BJ (cell line): Measurements from ENCODE around the gene FBXL14. TPM values are rescaled to one million over a fixed set of nuclear protein-coding genes. Genes with fewer than 3 reads are reported as not detected.

Experiments used
- CTCF ChIA-PET: fragments of 350-600 bp; formaldehyde crosslinking; extraction: SDS; loops from one replicate; lab custom pipeline; 2021; ENCODE audit warnings: antibody characterized with exemption, inconsistent platforms; lab: Yijun Ruan, JAX
- POLR2A ChIA-PET: fragments of 300-600 bp; sonication (Branson Sonifier 250); formaldehyde crosslinking; extraction: SDS; loops from one replicate; lab custom pipeline; 2021; ENCODE audit warnings: antibody characterized with exemption; lab: Charles Lee
- DNase-seq: peaks from one replicate; pipeline ENCODE4 v3.0.0-alpha.2; 2011; ENCODE audit warnings: low read depth
- H3K27me3 ChIP-seq: 2 replicates; pipeline ENCODE4 v1.6.0; 2011; ENCODE audit warnings: low read length; ENCODE audit not compliant: control insufficient read depth, insufficient read depth
- H3K36me3 ChIP-seq: 2 replicates; pipeline ENCODE4 v1.5.1; 2011; ENCODE audit warnings: low read length; ENCODE audit not compliant: control insufficient read depth, insufficient read depth
- H3K4me3 ChIP-seq: 2 replicates; pipeline ENCODE4 v1.5.1; 2011; ENCODE audit warnings: low read depth, mild to moderate bottlenecking, control low read depth, low read length
- CTCF ChIP-seq: IDR thresholded peaks from 2 replicates; pipeline ENCODE4 v1.5.1; 2011; ENCODE audit warnings: low read depth, mild to moderate bottlenecking, control low read depth, inconsistent platforms, low read length, moderate library complexity; ENCODE audit not compliant: insufficient read depth
- polyA plus RNA-seq: library from polyadenylated mRNA; depleted of rRNA; stranded (reverse); fragments of >200 nt; gene quantifications from 2 replicates; pipeline ENCODE4 v1.2.3, GENCODE V29; 2011

Gene FBXL14
- polyA plus RNA-seq, 1 experiment: 9.4 TPM

GRCh38 chr12:1553536-1553935 is 40.8 kb downstream of the FBXL14 start:
- ChIA-PET POLR2A (no interaction called here), CTCF (interaction anchor here (0.6 to 2.4 kb wide), 4 partner anchors 14 to 436 kb away, joined by 3 to 8 read pairs (median 4); no protein-coding TSS in a partner anchor)
- no peak for DNase-seq
- Histone ChIP-seq H3K4me3 (0 out of 2 replicates have a peak overlapping the region, but pooled peaks have one; percentile 5), H3K36me3 (no peaks in the 10 kb centered on the region), H3K27me3 (no peaks in the 10 kb centered on the region)
- TF ChIP-seq CTCF: no peak

- no peak for TF ChIP-seq CTCF
- Histone ChIP-seq H3K27me3 (no peaks in the 10 kb centered on the region), H3K4me3 (0 out of 2 replicates have a peak overlapping the region, but pooled peaks have one; percentile 5), H3K36me3 (no peaks in the 10 kb centered on the region)
- POLR2A ChIA-PET: no interaction called here
- peak; percentile 98 for DNase-seq
- CTCF ChIA-PET: interaction anchor here (1.1 to 2.4 kb wide), 3 partner anchors 13 to 435 kb away, joined by 3 to 8 read pairs (median 6); no protein-coding TSS in a partner anchor
Observed at GRCh38 chr12:1552911-1553491, 41.4 kb downstream of the FBXL14 start.

- ChIA-PET CTCF (interaction anchor here (2.1 to 2.4 kb wide), 2 partner anchors 31 to 434 kb away, joined by 6 to 8 read pairs; no protein-coding TSS in a partner anchor), POLR2A (no interaction called here)
- no peak for TF ChIP-seq CTCF
- Histone ChIP-seq H3K27me3 (no peaks in the 10 kb centered on the region), H3K36me3 (no peaks in the 10 kb centered on the region), H3K4me3 (no peak overlapping the region)
- DNase-seq: no peak
Observed at GRCh38 chr12:1552171-1552570, 42.2 kb downstream of the FBXL14 start.

- Histone ChIP-seq H3K36me3 (no peaks in the 10 kb centered on the region), H3K4me3 (no peak overlapping the region), H3K27me3 (no peaks in the 10 kb centered on the region)
- CTCF ChIA-PET: interaction anchor here (0.6 kb wide), 1 partner anchor 103 kb away, joined by 3 read pairs; no protein-coding TSS in a partner anchor
- DNase-seq: no peak
- no peak for TF ChIP-seq CTCF
- POLR2A ChIA-PET: no interaction called here
Observed at GRCh38 chr12:1551496-1551895, 42.9 kb downstream of the FBXL14 start.

GRCh38 chr12:1546931-1547640 is 47.3 kb downstream of the FBXL14 start:
- Histone ChIP-seq H3K4me3 (no peak overlapping the region), H3K27me3 (no peaks in the 10 kb centered on the region), H3K36me3 (no peaks in the 10 kb centered on the region)
- no peak for DNase-seq
- CTCF ChIA-PET: interaction anchor here (1.7 kb wide), 1 partner anchor 429 kb away, joined by 7 read pairs; no protein-coding TSS in a partner anchor
- POLR2A ChIA-PET: interaction anchor here (0.5 kb wide), 1 partner anchor 11 kb away, joined by 3 read pairs; no protein-coding TSS in a partner anchor
- no peak for TF ChIP-seq CTCF
